ENCODE results near the gene ISG15.

DNA sequence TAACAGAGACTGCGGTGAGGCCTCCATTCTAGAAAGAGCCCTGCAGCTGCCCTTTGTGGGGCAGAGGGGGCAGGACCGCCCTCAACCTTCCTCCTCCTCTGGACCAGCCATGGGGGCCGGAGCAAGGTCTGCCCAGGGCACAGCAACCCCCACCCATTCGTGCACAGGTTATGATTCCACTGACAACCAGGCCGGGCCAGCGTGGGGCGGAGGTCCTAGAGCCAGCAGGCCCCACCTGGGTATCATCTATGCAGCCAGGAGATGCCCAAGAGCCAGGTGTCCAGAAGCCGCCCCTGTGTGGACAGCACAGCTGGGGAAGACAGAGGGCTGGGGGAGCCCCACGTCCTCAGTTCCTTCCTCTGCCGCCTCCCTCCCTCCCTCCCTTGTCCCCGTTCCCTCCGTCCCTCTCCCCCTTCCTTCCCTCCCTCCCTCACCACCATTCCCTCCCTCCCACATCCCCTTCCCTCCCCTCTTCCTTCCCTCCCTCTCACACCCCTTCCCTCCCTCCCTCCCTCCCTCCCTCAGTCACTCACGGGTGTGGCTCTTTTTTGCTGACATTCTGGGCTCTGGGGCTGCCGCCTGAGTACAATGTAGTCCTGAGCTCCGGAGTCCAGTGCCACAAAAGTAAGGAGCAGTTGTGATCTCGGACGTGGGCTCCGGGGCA, 48.5 kb downstream of the ISG15 start:
- TF ChIP-seq SP1 (IDR thresholded peaks at IDR 0.05) (no peak), SUZ12 (IDR thresholded peaks at IDR 0.05) (no peak), PKNOX1 (IDR thresholded peaks at IDR 0.05) (no peak)

Data from HEK293T (cell line).